GM19025 (cell line): Measurements from ENCODE around the gene ZNF300.
"Not testable (repeated sequence)": the region's sequence is repeated elsewhere in the genome, so short reads cannot be mapped to it uniquely, and the experiment has no call there.

ENCODE experiments used
- ATAC-seq: cut with Tn5 transposase; IDR thresholded peaks from one replicate; pipeline ENCODE4 v1.9.1; 2021; ENCODE audit warnings: mild to moderate bottlenecking, low read depth, moderate library complexity; ENCODE audit not compliant: unreplicated experiment

The ZNF300 gene

DNA sequence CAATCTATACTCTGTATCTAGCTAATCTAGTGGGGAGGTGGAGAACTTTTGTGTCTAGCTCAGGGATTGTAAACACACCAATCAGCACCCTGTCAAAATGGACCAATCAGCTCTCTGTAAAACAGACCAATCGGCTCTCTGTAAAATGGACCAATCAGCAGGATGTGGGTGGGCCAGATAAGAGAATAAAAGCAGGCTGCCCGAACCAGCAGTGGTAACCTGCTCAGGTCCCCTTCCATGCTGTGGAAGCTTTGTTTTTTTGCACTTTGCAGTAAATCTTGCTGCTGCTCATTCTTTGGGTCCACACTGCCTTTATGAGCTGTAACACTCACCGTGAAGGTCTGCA is 58.5 kb downstream of the ZNF300 start, which contains the start of gene IRGM:
TSS of gene IRGM (plus strand) at position 214 of the 346 bp plus-strand sequence. CDS start 1,603 bp downstream, outside the sequence.
- not testable (repeated sequence) for ATAC-seq

DNA sequence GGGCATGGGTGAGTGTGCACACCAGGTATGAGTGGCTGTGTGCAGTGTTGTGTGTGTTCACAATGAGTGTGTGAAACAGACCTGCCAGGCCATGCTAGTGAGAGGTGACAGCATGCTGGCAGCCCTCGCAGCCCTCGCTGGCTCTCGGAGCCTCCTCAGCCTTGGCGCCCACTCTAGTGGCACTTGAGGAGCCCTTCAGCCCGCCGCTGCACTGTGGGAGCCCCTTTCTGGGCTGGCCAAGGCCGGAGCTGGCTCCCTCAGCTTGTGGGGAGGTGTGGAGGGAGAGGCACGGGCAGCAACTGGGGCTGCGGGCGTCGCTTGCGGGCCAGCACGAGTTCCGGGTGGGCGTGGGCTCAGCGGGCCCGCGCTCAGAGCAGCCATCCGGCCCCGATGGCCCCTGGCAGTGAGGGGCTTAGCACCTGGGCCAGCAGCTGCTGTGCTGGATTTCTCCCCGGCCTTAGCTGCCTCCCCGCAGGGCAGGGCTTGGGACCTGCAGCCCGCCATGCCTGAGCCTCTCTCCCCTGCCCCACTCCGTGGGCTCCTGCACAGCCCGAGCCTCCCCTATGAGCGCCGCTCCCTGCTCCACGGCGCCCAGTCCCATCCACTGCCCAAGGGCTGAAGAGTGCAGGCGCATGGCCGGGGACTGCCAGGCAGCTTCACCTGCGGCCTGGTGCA is 59.5 kb downstream of the ZNF300 start:
- ATAC-seq: not testable (repeated sequence)
